Testis (tissue), 3 donors: ENCODE measurements around the gene PRSS12. TPM values are rescaled to one million over a fixed set of nuclear protein-coding genes. Genes with fewer than 3 reads are reported as not detected.
"Not testable (repeated sequence)": the region's sequence is repeated elsewhere in the genome, so short reads cannot be mapped to it uniquely, and the experiment has no call there.

Source experiments
- DNase-seq: peaks from one replicate; pipeline ENCODE4 v3.0.0-alpha.2; 2019
- H3K27ac ChIP-seq, 2 donors: fragments of 200-600 bp; sonication (generic); one replicate each; pipeline ENCODE4 v1.5.1; 2019
- H3K27me3 ChIP-seq: fragments of 200-600 bp; sonication (generic); one replicate; pipeline ENCODE4 v1.5.1; 2019
- H3K36me3 ChIP-seq: fragments of 200-600 bp; sonication (generic); one replicate; pipeline ENCODE4 v1.5.1; 2017; ENCODE audit warnings: low read depth; ENCODE audit errors: missing control alignments
- H3K4me1 ChIP-seq: fragments of 200-600 bp; sonication (generic); one replicate; pipeline ENCODE4 v1.5.1; 2019
- H3K4me3 ChIP-seq, 2 donors: fragments of 200-600 bp; sonication (generic); one replicate each; pipeline ENCODE4 v1.5.1; 2017 to 2019
- H3K9me3 ChIP-seq: fragments of 200-600 bp; sonication (generic); one replicate; pipeline ENCODE4 v1.5.1; 2017
- CTCF ChIP-seq, 3 experiments: fragments of 450-650 bp in 2 of 3; fragments of 200-600 bp in 1 of 3; sonication (generic) in 1 of 3; IDR thresholded peaks; one replicate each; pipeline ENCODE4 v1.5.1; 2016 to 2019; ENCODE audit warnings: antibody characterized with exemption in 3 of 3, mild to moderate bottlenecking in 2 of 3, moderate library complexity in 1 of 3
- POLR2A ChIP-seq: fragments of 450-650 bp; IDR thresholded peaks from one replicate; pipeline ENCODE4 v1.6.1; 2017; ENCODE audit warnings: antibody characterized with exemption, mild to moderate bottlenecking, moderate library complexity
- WGBS, 2 donors: methylation state at CpG; one replicate each; pipeline ENCODE4 v1.1.5; 2018; 5-methylcytosine and 5-hydroxymethylcytosine counted together
- intact Hi-C: fragments of 100-400 bp; cut with DNase I; formaldehyde crosslinking; loops from one replicate; pipeline ENCODE4 v1.15.1; 2023; ENCODE audit warnings: low total_unique reads
- polyA plus RNA-seq: library from polyadenylated mRNA; stranded (reverse); fragments of 350-450 nt; fragmentation: Illumina TruSeq; extraction: RNeasy Lipid Tissue Mini Kit (QIAGEN cat#74804); gene quantifications from one replicate; pipeline ENCODE4 v1.2.3, GENCODE V29; 2014; ENCODE audit warnings: low read depth, low replicate concordance; ENCODE audit not compliant: insufficient read depth
- total RNA-seq, 2 donors: library from RNA; depleted of rRNA; stranded (reverse); fragments of >200 nt; gene quantifications; one replicate each; pipeline ENCODE4 v1.2.3, GENCODE V29; 2016

The PRSS12 gene
- total and polyA plus RNA-seq, 3 donors from 2014 or later, result 33.9 to 65.4 (median 41.5) TPM

- Histone ChIP-seq H3K27me3 (no peaks in the 10 kb centered on the region), H3K4me1 (no peaks in the 10 kb centered on the region), H3K36me3 (no peaks in the 10 kb centered on the region), H3K9me3 (no peaks in the 10 kb centered on the region), H3K4me3 (no peak overlapping the region), H3K27ac (no peak overlapping the region)
- no peak for TF ChIP-seq CTCF (IDR thresholded peaks at IDR 0.05)
- no peak for TF ChIP-seq POLR2A
- intact Hi-C loops, result no loop called here
- DNase-seq, result no peak
- WGBS, 2 donors, result 59 to 70% methylated on average over 4 of the region's 4 CpGs
These were observed 44.3 kb downstream of the PRSS12 start for GRCh38 chr4:118308306-118309030.

- Histone ChIP-seq H3K36me3 (no peaks in the 10 kb centered on the region), H3K27me3 (no peaks in the 10 kb centered on the region), H3K9me3 (no peaks in the 10 kb centered on the region), H3K4me1 (no peaks in the 10 kb centered on the region), H3K27ac (no peak overlapping the region), H3K4me3 (no peak overlapping the region)
- TF ChIP-seq POLR2A, result no peak
- TF ChIP-seq CTCF (IDR thresholded peaks at IDR 0.05), result no peak
- intact Hi-C loops, result no loop called here
- WGBS, 2 donors, result 63 to 65% methylated on average over 2 of the region's 2 CpGs
- no peak for DNase-seq
These were observed 45.2 kb downstream of the PRSS12 start for GRCh38 chr4:118307643-118308042.

- WGBS, 2 donors, result 98 to 99% methylated on average over 6 of the region's 6 CpGs
- H3K36me3 ChIP-seq, intact Hi-C loops, H3K4me1 ChIP-seq, H3K27ac ChIP-seq, H3K27me3 ChIP-seq, DNase-seq, H3K9me3 ChIP-seq, H3K4me3 ChIP-seq: not testable (repeated sequence)
These were observed 53.2 kb downstream of the PRSS12 start for GRCh38 chr4:118299619-118300018.

- Histone ChIP-seq H3K4me3 (no peak overlapping the region), H3K4me1 (no peaks in the 10 kb centered on the region), H3K27me3 (no peaks in the 10 kb centered on the region), H3K9me3 (no peaks in the 10 kb centered on the region), H3K36me3 (no peaks in the 10 kb centered on the region), H3K27ac (no peak overlapping the region)
- TF ChIP-seq POLR2A (no peak), CTCF (IDR thresholded peaks at IDR 0.05) (no peak)
- DNase-seq, result no peak
- WGBS, 2 donors, result 61 to 86% methylated on average over 1 of the region's 1 CpG
- intact Hi-C loops, result no loop called here
These were observed 56.1 kb downstream of the PRSS12 start for GRCh38 chr4:118296729-118297128.

GRCh38 chr4:118290951-118291350, 61.9 kb downstream of the PRSS12 start:
- H3K27ac ChIP-seq, result no peak overlapping the region
- peaks cover 9% of the 10 kb centered on the region for H3K4me1 ChIP-seq
- no peaks in the 10 kb centered on the region for H3K36me3 ChIP-seq
- no peaks in the 10 kb centered on the region for H3K9me3 ChIP-seq
- H3K4me3 ChIP-seq, result no peak overlapping the region
- 75 to 77% methylated on average over 2 of the region's 2 CpGs for WGBS, 2 donors
- no peaks in the 10 kb centered on the region for H3K27me3 ChIP-seq
- no peak for DNase-seq
- intact Hi-C loops, result no loop called here
- TF ChIP-seq CTCF (IDR thresholded peaks at IDR 0.05), result no peak
- no peak for TF ChIP-seq POLR2A
